A172 (cell line): ENCODE measurements around the gene JPH4. TPM values are rescaled to one million over a fixed set of nuclear protein-coding genes. Genes with fewer than 3 reads are reported as not detected.
"Not testable (repeated sequence)": the region's sequence is repeated elsewhere in the genome, so short reads cannot be mapped to it uniquely, and the experiment has no call there.

Experiments
- DNase-seq: peaks from one replicate; pipeline ENCODE4 v3.0.0-alpha.2; 2015; ENCODE audit warnings: low spot score
- total RNA-seq: library from RNA; depleted of rRNA; stranded (reverse); fragments of >200 nt; shearing (Covaris generic); gene quantifications from 2 replicates; pipeline ENCODE4 v1.2.3, GENCODE V29; 2014

Gene JPH4
- total RNA-seq, 1 experiment from 2014 or later, result not detected

DNA sequence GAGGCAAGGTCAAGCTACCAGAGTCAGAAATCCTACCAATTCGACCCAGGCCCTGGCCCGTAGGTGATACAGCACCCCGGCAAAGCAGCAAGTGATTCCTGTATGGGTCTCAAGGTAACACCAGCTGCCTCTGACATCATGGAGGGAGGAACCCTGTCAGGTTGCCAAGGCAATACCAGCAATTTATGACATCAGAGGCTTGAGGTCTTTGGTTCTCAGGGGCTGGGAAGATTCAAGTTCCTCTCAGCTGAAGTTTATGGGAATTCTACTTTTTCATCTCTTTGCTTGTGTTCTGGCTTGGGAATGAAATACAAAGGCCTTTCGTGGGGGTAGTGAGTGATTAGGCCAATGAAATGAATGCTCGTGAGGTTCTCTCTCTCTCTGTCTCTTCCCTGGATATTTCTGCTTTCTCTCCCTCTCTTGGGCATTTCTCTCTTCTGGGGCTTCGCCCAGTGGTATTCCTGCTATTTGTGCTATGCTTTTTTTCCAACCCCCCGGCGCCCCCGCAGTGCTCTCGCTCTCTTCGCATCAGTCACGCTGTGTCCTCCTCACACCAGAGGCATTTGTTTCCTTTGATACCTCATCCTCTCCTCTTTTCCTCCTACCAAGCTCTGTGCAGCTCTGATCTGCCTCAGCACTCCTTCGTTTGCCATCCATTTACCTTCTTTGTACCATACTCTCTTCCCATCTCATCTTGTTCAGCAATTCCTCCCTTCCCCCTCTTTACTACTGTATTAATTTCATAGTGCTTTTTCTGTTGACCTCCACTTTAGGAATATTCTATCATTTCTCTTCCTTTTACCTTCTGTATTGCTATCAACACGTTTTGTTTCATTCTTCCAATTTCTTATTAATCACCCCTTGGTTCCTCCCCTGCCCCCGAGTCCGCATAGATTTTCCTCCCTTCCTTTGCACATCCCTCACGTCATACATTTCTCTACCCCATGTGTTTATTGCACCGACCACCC, 30.0 kb downstream of the JPH4 start:
- no peak for DNase-seq

- DNase-seq, result no peak
These were observed 30.7 kb downstream of the JPH4 start for GRCh38 chr14:23547924-23548323.

- DNase-seq, result no peak
These were observed 32.0 kb downstream of the JPH4 start for GRCh38 chr14:23546450-23547035.

GRCh38 chr14:23545740-23546365, 32.7 kb downstream of the JPH4 start:
- DNase-seq, result no peak

GRCh38 chr14:23544511-23545447, 33.8 kb downstream of the JPH4 start:
- no peak for DNase-seq

DNA sequence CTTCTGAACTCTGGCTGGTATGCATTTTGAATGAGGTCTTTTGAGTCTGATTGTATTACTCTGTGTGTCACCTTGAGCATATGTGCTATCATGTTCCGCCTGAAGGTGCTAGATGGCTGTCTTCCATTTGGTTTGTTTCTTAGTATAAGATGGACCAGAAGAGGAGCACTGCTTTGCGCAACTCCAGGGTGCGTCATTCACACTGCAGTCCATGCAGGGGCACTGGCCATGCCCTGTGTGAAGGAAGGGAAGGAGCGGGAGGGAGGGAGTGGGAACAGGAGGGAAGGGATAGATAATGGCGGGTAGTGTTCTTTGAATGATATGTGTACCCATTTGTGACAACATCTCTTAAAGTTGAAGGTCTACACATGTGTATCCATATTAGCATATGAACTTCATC, 35.2 kb downstream of the JPH4 start:
- no peak for DNase-seq

DNA sequence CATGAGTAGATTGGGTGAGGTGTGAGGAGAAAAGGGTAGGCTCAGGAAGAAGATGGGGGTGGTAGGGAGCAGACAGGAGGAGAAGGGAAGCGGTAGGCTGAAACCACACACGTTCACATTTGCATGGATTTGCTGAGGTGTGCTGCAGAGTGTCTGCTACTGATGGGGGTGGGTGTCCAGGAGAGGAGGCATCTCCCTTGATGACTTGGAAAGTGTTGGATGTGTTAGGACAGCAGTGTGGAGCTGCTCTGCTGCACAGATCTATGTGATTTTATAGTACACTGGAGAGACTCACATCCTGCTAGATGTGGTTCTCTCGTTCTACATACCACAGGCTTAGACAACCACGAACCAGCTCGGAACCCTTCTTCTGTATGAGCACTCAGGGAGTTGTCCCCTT, 36.3 kb downstream of the JPH4 start:
- no peak for DNase-seq

DNA sequence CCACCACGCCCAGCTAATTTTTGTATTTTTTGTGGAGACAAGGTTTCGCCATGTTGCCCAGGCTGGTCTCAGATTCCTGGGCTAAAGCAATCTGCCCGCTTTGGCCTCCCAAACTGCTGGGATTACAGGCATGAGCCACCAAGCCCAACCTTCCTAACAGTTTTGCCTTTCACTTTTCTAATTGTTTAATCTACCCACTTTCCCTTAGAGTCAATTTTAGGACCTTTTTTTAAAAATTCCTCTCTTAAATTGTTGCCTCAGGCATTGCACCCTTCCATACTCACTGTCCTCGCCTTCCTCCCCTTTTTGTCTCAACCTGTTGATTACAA, 38.5 kb downstream of the JPH4 start:
- no peak for DNase-seq

DNA sequence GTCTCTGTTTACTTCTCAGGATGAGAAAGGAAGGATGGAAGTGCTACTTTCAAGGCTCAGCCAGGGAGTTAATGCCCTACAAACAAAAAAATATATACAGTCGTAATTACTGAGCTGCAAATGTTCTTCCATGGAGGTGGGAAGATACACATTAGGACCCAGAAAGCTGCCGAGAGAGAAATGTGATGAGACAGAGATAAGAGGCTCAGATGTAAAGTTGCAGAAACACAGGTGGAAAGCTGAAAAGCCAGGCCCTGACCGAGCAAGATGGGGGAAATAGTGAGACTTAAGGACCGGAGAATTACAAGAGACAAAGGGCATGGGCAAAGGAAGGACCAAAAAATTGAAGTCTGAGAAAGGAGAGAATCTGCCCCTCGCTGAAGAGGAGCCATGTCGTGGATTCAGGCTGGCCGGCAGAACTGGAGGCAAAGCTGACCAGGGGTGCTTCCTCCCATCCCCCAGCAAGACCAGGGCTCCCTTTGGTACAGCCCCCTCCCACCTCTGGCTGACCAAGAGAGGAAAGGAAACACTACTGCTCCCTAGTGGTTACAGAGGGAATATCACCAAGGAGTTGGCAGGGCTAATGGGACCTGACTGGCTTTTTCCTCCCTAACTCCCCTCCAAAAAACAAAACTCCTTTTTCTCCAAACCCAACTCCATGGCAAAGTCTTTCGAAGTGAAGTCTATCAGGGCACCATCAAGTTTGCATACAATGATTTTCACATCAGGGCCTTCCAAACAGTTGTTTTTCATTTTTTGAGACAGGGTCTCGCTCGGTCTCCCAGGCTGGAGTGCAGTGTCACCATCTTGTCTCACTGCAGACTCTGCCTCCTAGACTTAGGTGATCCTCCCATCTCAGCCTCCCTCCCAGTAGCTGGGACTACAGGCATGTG, 39.1 kb downstream of the JPH4 start:
- DNase-seq, result peak; percentile 25

DNA sequence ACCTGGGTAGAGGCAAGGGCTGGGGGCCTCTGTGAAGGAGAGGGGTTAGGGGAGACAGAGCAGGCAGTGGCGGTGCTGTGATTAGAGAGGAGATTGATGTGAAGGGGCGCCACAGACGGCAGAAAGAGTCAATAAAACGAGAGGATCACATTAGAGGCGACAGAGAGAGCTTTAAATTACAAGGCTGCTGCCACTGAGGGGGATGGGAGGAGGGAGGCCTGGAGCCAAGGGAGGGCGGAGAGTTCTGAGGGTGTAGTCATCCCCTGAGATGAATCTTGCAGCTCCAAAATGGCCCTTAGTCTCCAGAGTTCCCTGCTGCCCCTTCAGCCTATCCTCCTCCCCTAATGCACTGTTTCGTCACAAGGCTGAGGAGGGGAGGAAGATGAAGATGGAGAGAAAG, 39.8 kb downstream of the JPH4 start:
- DNase-seq, result no peak

DNA sequence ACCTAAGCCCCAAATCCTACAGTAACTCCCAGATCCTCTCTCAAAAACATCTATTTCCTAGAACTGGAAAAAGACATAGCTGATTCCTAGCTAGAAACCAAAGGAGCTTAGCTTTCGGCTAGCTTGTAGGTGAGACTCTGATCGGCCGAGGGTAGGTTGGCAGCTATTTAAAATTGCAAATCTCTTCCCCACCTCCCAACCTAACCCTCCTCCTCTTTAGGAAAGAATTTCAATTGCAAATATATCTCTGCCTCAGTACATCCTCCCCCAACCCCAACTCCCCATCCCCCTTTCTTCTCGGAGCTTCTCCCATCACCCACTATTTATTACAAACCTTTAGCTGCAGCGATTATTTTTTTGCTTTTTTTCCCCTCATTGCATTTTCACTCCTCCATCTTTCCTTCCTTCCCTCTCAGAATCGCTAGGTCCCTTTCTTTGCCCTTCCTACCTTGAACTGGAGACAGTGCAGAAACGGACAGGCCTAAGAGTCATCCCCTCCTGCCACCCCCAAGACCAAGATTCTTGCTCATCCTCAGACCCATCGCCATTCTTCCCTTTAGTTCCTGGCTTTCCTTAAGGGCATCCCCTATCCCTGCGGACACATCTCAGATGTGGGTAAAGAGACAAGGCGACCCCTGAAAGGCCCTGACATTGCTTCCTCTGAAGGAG, 40.4 kb downstream of the JPH4 start:
- DNase-seq, result no peak

DNA sequence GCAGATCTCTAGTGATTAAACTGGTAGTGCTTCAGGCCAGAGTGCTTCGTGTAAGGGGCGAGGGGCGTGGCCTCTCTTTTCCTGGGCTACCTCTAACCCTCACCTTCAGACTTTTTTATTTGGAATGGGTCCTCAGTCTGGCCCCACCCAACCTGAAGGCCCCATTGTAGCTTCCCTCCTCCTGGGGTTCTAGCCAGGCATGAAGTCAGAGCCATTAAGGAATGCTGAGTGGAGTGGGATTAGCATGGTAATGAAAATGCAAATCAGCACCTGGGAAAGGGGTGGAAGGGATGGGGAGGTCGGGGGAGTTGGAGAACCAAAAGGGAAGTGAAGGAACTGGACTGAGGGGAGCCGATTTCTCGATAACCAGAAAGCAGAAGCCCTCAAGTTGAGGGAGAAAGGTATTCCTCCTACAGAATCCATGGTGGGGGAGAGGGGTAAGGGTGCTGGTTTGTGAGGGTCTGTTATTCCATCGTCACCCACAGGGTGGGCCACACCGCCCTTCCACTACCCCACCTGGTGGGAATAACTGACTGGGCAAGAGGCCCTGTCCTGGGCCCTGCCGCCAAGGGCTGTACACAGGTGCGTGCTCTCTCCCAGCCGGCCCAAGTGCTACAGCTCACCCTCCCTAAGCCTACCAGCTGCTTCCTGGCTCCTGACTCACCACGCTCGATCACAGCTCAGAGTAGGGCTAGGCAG, 41.1 kb downstream of the JPH4 start:
- no peak for DNase-seq

- not testable (repeated sequence) for DNase-seq
These were observed 41.7 kb downstream of the JPH4 start for GRCh38 chr14:23536906-23537305.

DNA sequence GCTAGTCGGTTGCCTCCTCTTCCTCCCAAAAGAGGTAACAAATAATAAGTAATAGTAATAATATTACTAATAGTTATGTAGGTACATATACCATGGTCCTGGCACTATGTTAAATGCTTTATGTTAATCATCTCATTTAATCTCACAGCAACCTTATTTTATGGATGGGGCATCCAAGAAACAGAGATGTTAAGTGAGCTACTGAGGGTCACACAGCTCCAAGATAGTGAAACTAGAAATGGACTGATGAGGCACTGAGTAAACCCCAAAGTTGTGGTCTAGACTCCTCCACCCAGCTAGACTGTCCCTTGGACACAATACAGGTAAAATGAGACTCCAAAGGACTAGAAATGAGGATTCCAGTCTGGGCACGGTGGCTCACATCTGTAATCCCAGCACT, 42.1 kb downstream of the JPH4 start:
- no peak for DNase-seq

- no peak for DNase-seq
These were observed 42.6 kb downstream of the JPH4 start for GRCh38 chr14:23535943-23536342.

DNA sequence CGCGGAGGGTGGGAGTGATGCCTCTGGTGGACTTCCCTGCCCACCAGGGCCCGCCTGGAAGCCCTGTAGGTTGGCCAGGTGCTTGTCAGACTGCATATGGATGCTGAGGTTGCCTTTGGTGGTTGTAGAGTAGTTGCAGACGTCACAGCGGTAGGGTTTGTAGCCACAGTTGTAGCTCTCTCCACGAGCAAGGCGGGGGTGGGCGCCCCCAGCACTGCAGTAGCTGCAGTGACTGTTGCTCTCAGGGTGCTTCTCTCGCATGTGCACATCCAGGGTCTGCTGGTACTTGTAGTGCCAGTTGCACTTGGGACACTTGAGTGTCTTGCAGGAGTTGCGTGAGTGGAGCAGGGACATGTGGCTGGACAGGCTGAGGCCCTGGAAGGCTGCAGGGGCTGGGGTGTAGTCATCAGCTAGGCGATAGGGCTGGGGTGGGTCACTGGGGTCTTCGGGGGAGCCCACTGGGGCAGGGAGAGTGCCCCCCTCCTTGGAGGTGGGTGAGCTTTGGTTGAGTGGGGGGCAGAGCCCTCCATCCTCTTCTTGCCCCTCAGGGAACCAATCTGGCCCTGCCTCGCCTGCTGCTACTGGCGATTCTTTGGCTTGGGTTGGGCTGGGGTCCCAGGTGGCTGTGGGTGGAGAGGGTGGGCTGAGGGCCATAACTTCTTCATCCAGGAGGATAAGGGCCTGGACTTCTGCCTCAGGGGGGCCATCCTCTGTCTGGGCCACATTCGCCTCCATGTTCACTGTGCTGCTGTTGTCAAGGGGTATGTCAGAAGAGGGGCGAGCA, 44.7 kb downstream of the JPH4 start:
- no peak for DNase-seq

DNA sequence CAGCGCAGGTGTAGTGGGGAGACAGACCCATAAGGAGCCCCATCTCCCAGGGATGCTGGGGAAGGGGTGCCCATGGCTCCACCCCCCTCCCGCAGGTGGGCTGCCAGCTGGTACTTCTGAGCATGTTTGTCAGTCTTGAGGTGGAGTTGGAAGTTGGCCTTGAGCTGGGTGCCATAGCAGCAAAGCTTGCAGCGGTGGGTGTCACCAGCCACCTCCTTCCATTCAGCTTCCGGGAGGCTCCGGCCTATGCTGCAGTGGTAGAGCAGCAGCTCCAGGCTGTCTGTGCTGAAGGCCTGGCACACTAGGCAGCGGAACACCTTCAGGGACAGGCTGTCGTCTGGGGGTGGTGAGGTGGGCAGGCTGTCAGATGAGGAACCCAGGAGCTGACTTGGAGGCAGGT, 45.9 kb downstream of the JPH4 start:
- DNase-seq, result no peak

DNA sequence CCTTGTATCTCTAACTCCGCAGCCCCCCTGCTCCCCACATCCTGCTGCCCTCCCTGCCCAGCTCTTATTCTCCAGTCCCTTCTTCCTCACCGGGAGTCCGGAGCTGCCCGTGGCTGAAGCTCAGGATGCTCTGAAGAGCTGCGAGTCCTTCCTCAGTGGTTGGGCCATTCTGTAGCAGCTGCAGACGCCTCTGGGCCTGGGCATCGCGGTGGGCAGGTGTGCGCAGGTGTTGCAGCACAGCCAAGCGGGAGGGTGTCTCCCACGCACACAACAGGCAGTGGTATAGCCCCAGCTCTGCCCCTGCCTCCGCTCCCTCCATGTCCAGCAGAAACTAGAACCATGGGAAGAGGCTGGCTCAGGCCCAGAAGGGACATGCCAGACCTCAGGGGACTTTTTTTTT, 47.2 kb downstream of the JPH4 start:
- no peak for DNase-seq
